Esophagus muscularis mucosa (tissue), 4 donors: ENCODE measurements around the gene LCN15. TPM values are rescaled to one million over a fixed set of nuclear protein-coding genes. Genes with fewer than 3 reads are reported as not detected.
A peak's percentile ranks its signal among the peaks of the same experiment; 100 is the strongest.

ENCODE experiments used
- DNase-seq: peaks from one replicate; pipeline ENCODE4 v3.0.0-alpha.2; 2017; ENCODE audit errors: extremely low spot score
- H3K27ac ChIP-seq, 4 donors: fragments of 200-600 bp; sonication (generic); replicated peaks in 1 of 4; 1 replicate in 3 of 4; 2 replicates in 1 of 4; pipeline ENCODE4 v1.5.1; 2016 to 2019; ENCODE audit warnings: mild to moderate bottlenecking in 1 of 4
- H3K27me3 ChIP-seq, 4 donors: fragments of 200-600 bp; sonication (generic); one replicate each; pipeline versions ENCODE4 v1.5.1 to v1.6.0; 2016 to 2019
- H3K36me3 ChIP-seq, 4 donors: fragments of 200-600 bp; sonication (generic); one replicate each; pipeline ENCODE4 v1.5.1; 2016 to 2019
- H3K4me1 ChIP-seq, 4 donors: fragments of 200-600 bp; sonication (generic); one replicate each; pipeline ENCODE4 v1.5.1; 2016 to 2019
- H3K4me3 ChIP-seq, 4 donors: fragments of 200-600 bp; sonication (generic); 1 replicate in 2 of 4; 2 replicates in 2 of 4; pipeline ENCODE4 v1.5.1; 2016 to 2019; ENCODE audit warnings: mild to moderate bottlenecking in 4 of 4, moderate library complexity in 1 of 4
- H3K9me3 ChIP-seq, 4 donors: fragments of 200-600 bp; sonication (generic); 1 replicate in 3 of 4; 2 replicates in 1 of 4; pipeline ENCODE4 v1.5.1; 2016 to 2019
- CTCF ChIP-seq, 3 experiments: fragments of 200-600 bp in 2 of 3; fragments of 450-650 bp in 1 of 3; sonication (generic) in 2 of 3; IDR thresholded peaks; one replicate each; pipeline ENCODE4 v1.5.1; 2017 to 2019; ENCODE audit warnings: antibody characterized with exemption in 3 of 3, mild to moderate bottlenecking in 2 of 3, moderate library complexity in 1 of 3
- EP300 ChIP-seq: sonication (generic); formaldehyde crosslinking; IDR thresholded peaks from one replicate; pipeline ENCODE4 v1.6.1; 2017; ENCODE audit warnings: antibody characterized with exemption
- POLR2A ChIP-seq: fragments of 450-650 bp; IDR thresholded peaks from one replicate; pipeline ENCODE4 v1.6.1; 2017; ENCODE audit warnings: antibody characterized with exemption, moderate library complexity, mild to moderate bottlenecking, low read depth
- POLR2AphosphoS5 ChIP-seq, 2 donors: sonication (generic); formaldehyde crosslinking; IDR thresholded peaks; one replicate each; pipeline ENCODE4 v1.6.1; 2017; ENCODE audit warnings: antibody characterized with exemption in 2 of 2
- WGBS: methylation state at CpG from one replicate; pipeline ENCODE4 v1.1.5; 2018; 5-methylcytosine and 5-hydroxymethylcytosine counted together
- intact Hi-C: fragments of 100-400 bp; cut with DNase I; formaldehyde crosslinking; loops from one replicate; pipeline ENCODE4 v1.15.1; 2023
- total RNA-seq, 4 donors: library from RNA; depleted of rRNA; stranded (reverse); fragments of >200 nt; gene quantifications; one replicate each; pipeline versions ENCODE4 v1.1.0 to v1.2.1, GENCODE V29; 2016

Gene LCN15
- total RNA-seq, 4 donors from 2014 or later: not detected

- Histone ChIP-seq H3K36me3 (peaks cover 0 to 17% (median 0%) of the 10 kb centered on the region in 4 donors), H3K4me1 (peaks cover 11 to 31% (median 23%) of the 10 kb centered on the region in 4 donors), H3K9me3 (no peaks in the 10 kb centered on the region), H3K27me3 (peaks cover 0 to 76% (median 21%) of the 10 kb centered on the region in 4 donors), H3K4me3 (peak within 1 kb of the TSS; percentile 20 to 37 (median 24)), H3K27ac (no peak within 1 kb of the TSS)
- DNase-seq: no peak
- WGBS: 61% methylated on average over 14 of the region's 25 CpGs
- intact Hi-C loops: no loop called here
- TF ChIP-seq POLR2AphosphoS5 (IDR thresholded peaks at IDR 0.05) (no peak), EP300 (no peak), POLR2A (no peak), CTCF (IDR thresholded peaks at IDR 0.05) (peak in 1 of 3 experiments; percentile 26)
Measured at GRCh38 chr9:136742591-136743391, 21.5 kb downstream of the LCN15 start, which contains the start of gene LCN10. Gene LCN10, minus strand, starts transcription at chr9:136742940. Its CDS starts 37 bp downstream, at chr9:136742903.

GRCh38 chr9:136741883-136742571 lies 22.3 kb downstream of the LCN15 start:
- Histone ChIP-seq H3K4me1 (peaks cover 11 to 31% (median 23%) of the 10 kb centered on the region in 4 donors), H3K27ac (no peak overlapping the region), H3K27me3 (peaks cover 0 to 68% (median 21%) of the 10 kb centered on the region in 4 donors), H3K4me3 (peak overlapping the region; percentile 4 to 32 (median 23)), H3K36me3 (peaks cover 0 to 17% (median 0%) of the 10 kb centered on the region in 4 donors), H3K9me3 (no peaks in the 10 kb centered on the region)
- intact Hi-C loops: no loop called here
- 59% methylated on average over 7 of the region's 32 CpGs for WGBS
- TF ChIP-seq EP300 (no peak), POLR2AphosphoS5 (IDR thresholded peaks at IDR 0.05) (no peak), POLR2A (no peak), CTCF (IDR thresholded peaks at IDR 0.05) (no peak)
- DNase-seq: no peak

GRCh38 chr9:136740971-136741882 lies 23.1 kb downstream of the LCN15 start:
- peaks cover 0 to 17% (median 0%) of the 10 kb centered on the region in 4 donors for H3K36me3 ChIP-seq
- no peak overlapping the region for H3K27ac ChIP-seq
- H3K4me1 ChIP-seq: peaks cover 11 to 31% (median 23%) of the 10 kb centered on the region in 4 donors
- peak overlapping the region; percentile 4 to 32 (median 16) for H3K4me3 ChIP-seq
- no peaks in the 10 kb centered on the region for H3K9me3 ChIP-seq
- intact Hi-C loops: no loop called here
- no peak for TF ChIP-seq CTCF (IDR thresholded peaks at IDR 0.05)
- peak in 1 of 2 donors; percentile 16 for TF ChIP-seq POLR2AphosphoS5 (IDR thresholded peaks at IDR 0.05)
- TF ChIP-seq EP300: no peak
- no peak for TF ChIP-seq POLR2A
- DNase-seq: no peak
- H3K27me3 ChIP-seq: peaks cover 0 to 61% (median 21%) of the 10 kb centered on the region in 4 donors
- 34% methylated on average over 34 of the region's 37 CpGs for WGBS

- Histone ChIP-seq H3K36me3 (peaks cover 0 to 17% (median 0%) of the 10 kb centered on the region in 4 donors), H3K27me3 (peaks cover 0 to 61% (median 21%) of the 10 kb centered on the region in 4 donors), H3K4me1 (peaks cover 11 to 31% (median 23%) of the 10 kb centered on the region in 4 donors), H3K9me3 (no peaks in the 10 kb centered on the region), H3K27ac (no peak overlapping the region), H3K4me3 (no peak overlapping the region)
- intact Hi-C loops: no loop called here
- DNase-seq: no peak
- 90% methylated on average over 16 of the region's 16 CpGs for WGBS
- TF ChIP-seq CTCF (IDR thresholded peaks at IDR 0.05) (no peak), POLR2A (no peak), POLR2AphosphoS5 (IDR thresholded peaks at IDR 0.05) (no peak), EP300 (no peak)
Measured at GRCh38 chr9:136740491-136740890, 23.8 kb downstream of the LCN15 start.
